ENCODE results near the gene B3GNT7. TPM values are rescaled to one million over a fixed set of nuclear protein-coding genes. Genes with fewer than 3 reads are reported as not detected.

B3GNT7 gene
- total and polyA plus RNA-seq, 2 of the 4 experiments (the other 2 are of a cell fraction), result under 0.01 to 0.03 TPM

DNA sequence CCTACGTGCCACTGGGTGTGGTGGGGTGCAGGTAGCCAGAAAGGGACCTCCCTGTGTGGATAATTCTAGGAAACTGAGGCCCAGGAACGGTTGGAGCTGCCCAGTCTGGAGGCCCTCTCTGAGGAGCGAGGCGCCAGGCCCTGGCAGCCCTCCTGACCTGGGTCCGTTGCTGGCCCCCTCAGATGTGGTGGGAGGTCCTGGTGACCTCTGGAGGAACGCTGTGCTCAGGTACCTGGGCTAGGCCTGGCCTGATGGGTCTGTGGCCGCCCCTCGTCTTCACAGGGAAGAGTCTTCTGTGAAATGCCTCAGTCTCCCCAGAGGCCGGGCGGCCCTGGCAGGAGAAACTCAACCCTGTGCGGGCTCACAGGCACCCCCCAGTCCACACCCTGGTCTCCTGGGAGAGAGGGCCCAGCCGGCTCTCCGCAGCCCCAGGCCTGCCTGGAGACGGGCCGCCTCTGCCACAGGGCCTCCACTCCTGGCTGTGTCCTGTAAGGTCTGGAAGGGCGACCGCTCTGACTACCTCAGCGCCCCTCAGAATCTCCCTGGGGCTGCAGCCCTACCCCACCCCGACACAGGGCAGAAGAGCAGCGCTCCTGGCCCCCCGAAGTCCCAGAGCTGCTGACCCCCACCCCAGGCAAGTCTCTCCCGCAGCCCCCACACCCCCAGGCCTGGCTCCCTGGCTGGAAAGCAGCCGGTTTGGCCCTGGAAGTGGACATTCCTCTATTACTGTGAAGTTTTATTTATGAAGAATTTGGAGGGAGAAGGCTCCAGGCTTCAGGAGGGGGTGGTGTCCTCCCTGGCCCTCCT, 3.7 kb downstream of the B3GNT7 start:
- Histone ChIP-seq H3K18ac (ENCODE audit: low read depth, low read length) (no peak overlapping the region), H2AFZ (replicated peaks; ENCODE audit: low read length, poor library complexity) (no peak overlapping the region), H3K14ac (replicated peaks; ENCODE audit: low read depth, low read length) (no peak overlapping the region), H4K8ac (ENCODE audit: low read depth in 2 of 2, low read length in 2 of 2) (no peak overlapping the region), H4K91ac (ENCODE audit: insufficient read depth, low read depth, low read length) (no peak overlapping the region), H3K4ac (ENCODE audit: low read depth, low read length) (no peak overlapping the region), H2BK20ac (ENCODE audit: low read depth, low read length) (no peak overlapping the region), H3K4me1 (ENCODE audit: control insufficient read depth, insufficient read depth, low read length) (peaks cover 8% of the 10 kb centered on the region), H2BK120ac (ENCODE audit: low read depth, low read length) (no peak overlapping the region), H3K23ac (ENCODE audit: low read depth, low read length) (no peak overlapping the region), H3K27ac (ENCODE audit: insufficient read depth, low read length) (no peak overlapping the region), H4K20me1 (ENCODE audit: insufficient read depth, low read length) (no peaks in the 10 kb centered on the region), H2AK5ac (ENCODE audit: low read depth, low read length) (no peak overlapping the region), H2BK15ac (ENCODE audit: low read depth, low read length) (no peak overlapping the region), H3K36me3 (ENCODE audit: control insufficient read depth, insufficient read depth, low read length) (no peaks in the 10 kb centered on the region), H3K56ac (ENCODE audit: extremely low read depth, insufficient read depth, low read length) (no peak overlapping the region), H2AK9ac (replicated peaks; ENCODE audit: low read depth, low read length, poor library complexity) (no peak overlapping the region), H4K5ac (ENCODE audit: low read depth, low read length) (no peak overlapping the region), H3K27me3 (ENCODE audit: control insufficient read depth, insufficient read depth, low read length) (peaks cover 24% of the 10 kb centered on the region), H3K9ac (ENCODE audit: low read depth, low read length) (no peak overlapping the region), H3K4me2 (ENCODE audit: low read depth, low read length) (no peak overlapping the region), H2BK5ac (ENCODE audit: low read depth, low read length, poor library complexity, severe bottlenecking) (no peak overlapping the region), H3K4me3 (ENCODE audit: insufficient read depth, low read depth, low read length) (no peak overlapping the region), H3K9me3 (ENCODE audit: control insufficient read depth, insufficient read depth, low read length) (no peaks in the 10 kb centered on the region; the same call in 1 of the 2 replicates), H3K79me1 (ENCODE audit: low read depth in 1 of 2, low read length in 2 of 2) (no peaks in the 10 kb centered on the region), H3K9me1 (ENCODE audit: insufficient read depth, low read length) (no peaks in the 10 kb centered on the region; the same call in 1 of the 2 replicates)
- DNase-seq (no peak), ATAC-seq (ENCODE audit: low read depth) (peak; percentile 25; the same call in 1 of the 2 replicates)
- dilution Hi-C loops (cut with HindIII; ENCODE audit: low sequenced_read_pairs, unreplicated experiment), result no loop called here
- in situ Hi-C loops (cut with MboI; ENCODE audit: low sequenced_read_pairs), result no loop called here
- 100% methylated on average over 4 of the region's 23 CpGs; no CpG with 5 or more reads in 1 of the 2 experiments for WGBS, 2 experiments (ENCODE audit: extremely low coverage in 2 of 2, insufficient read length in 1 of 2)
- ChIA-PET POLR2A (ENCODE audit: unreplicated experiment) (no interaction called here), CTCF (interaction anchor here (0.9 kb wide), 1 partner anchor 14 kb away, joined by 3 read pairs; no protein-coding TSS in a partner anchor)
- TF ChIP-seq BHLHE40 (IDR thresholded peaks at IDR 0.05; ENCODE audit: low read depth, low read length) (no peak), CHD1 (IDR thresholded peaks at IDR 0.05; ENCODE audit: low read depth, low read length) (no peak), MAFK (IDR thresholded peaks at IDR 0.05; ENCODE audit: low read depth, low read length) (no peak), POLR2A (IDR thresholded peaks at IDR 0.05; ENCODE audit: low read depth, low read length) (no peak)
- no TSS peak for BruUV-seq (replicated peaks)
- intact Hi-C loops (cut with micrococcal nuclease), result no loop called here

Measured in IMR-90 (cell line).